A673 (cell line): ENCODE measurements around the gene EGLN3. TPM values are rescaled to one million over a fixed set of nuclear protein-coding genes. Genes with fewer than 3 reads are reported as not detected.

ENCODE experiments used
- BruUV-seq: library from RNA; stranded (reverse); fragments of 400-500 nt; replicated peaks from 2 replicates; lab custom pipeline; 2021; lab: Mats Ljungman, UMichigan
- CTCF ChIA-PET: fragments of 300-600 bp; sonication (Branson Sonifier 250); formaldehyde crosslinking; loops from one replicate; lab custom pipeline; 2022; ENCODE audit warnings: antibody characterized with exemption; lab: Charles Lee
- POLR2A ChIA-PET: fragments of 300-600 bp; sonication (Branson Sonifier 250); formaldehyde crosslinking; loops from one replicate; lab custom pipeline; 2022; ENCODE audit warnings: antibody characterized with exemption; ENCODE audit not compliant: low non-redundant PET; lab: Charles Lee
- DNase-seq: peaks from one replicate; pipeline ENCODE4 v3.0.0-alpha.2; 2015; ENCODE audit warnings: low spot score
- H3K27ac ChIP-seq: fragments of 200-600 bp; sonication (generic); 2 replicates; pipeline ENCODE4 v1.5.1; 2016; ENCODE audit warnings: mixed run types, low read depth, mild to moderate bottlenecking, mixed read lengths, antibody characterized with exemption, low read length; ENCODE audit not compliant: poor library complexity, severe bottlenecking
- H3K27me3 ChIP-seq: fragments of 200-600 bp; sonication (generic); replicated peaks from 2 replicates; pipeline ENCODE4 v1.6.1; 2017; ENCODE audit warnings: mixed run types, low read depth, mild to moderate bottlenecking, mixed read lengths, antibody characterized with exemption, low read length; ENCODE audit not compliant: insufficient read depth, poor library complexity
- H3K36me3 ChIP-seq: fragments of 200-600 bp; sonication (generic); 2 replicates; pipeline ENCODE4 v1.6.1; 2016; ENCODE audit warnings: mixed run types, mild to moderate bottlenecking, mixed read lengths, antibody characterized with exemption, low read length; ENCODE audit not compliant: insufficient read depth, poor library complexity, severe bottlenecking
- H3K4me1 ChIP-seq: fragments of 200-600 bp; sonication (generic); 2 replicates; pipeline ENCODE4 v1.6.1; 2017; ENCODE audit warnings: mixed run types, mild to moderate bottlenecking, mixed read lengths, antibody characterized with exemption, low read length; ENCODE audit not compliant: insufficient read depth, poor library complexity, severe bottlenecking
- H3K4me3 ChIP-seq: fragments of 200-600 bp; sonication (generic); 2 replicates; pipeline ENCODE4 v1.5.1; 2016; ENCODE audit warnings: low read depth, mixed run types, mild to moderate bottlenecking, mixed read lengths, low read length; ENCODE audit not compliant: poor library complexity, severe bottlenecking
- H3K9me3 ChIP-seq: fragments of 200-600 bp; sonication (generic); 2 replicates; pipeline ENCODE4 v1.6.1; 2016; ENCODE audit warnings: mixed run types, low read depth, mild to moderate bottlenecking, mixed read lengths, antibody characterized with exemption, low read length; ENCODE audit not compliant: poor library complexity, severe bottlenecking
- CTCF ChIP-seq: fragments of 300-800, 200-600 bp; sonication (generic); conservative IDR thresholded peaks from 2 replicates; pipeline ENCODE4 v1.5.1; 2017; ENCODE audit warnings: low read depth, mild to moderate bottlenecking, antibody characterized with exemption, low read length, moderate library complexity, mixed read lengths
- EZH2 ChIP-seq: fragments of 200-600 bp; sonication (generic); IDR thresholded peaks from 2 replicates; pipeline ENCODE4 v1.6.1; 2017; ENCODE audit warnings: borderline replicate concordance, low read depth, mild to moderate bottlenecking, mixed read lengths, antibody characterized with exemption, low read length; ENCODE audit not compliant: poor library complexity, severe bottlenecking
- intact Hi-C: fragments of 100-400 bp; cut with micrococcal nuclease; formaldehyde crosslinking; loops from one replicate; pipeline ENCODE4 v1.10.0; 2022; ENCODE audit not compliant: unreplicated experiment
- total RNA-seq: library from RNA; stranded (reverse); gene quantifications from 2 replicates; pipeline ENCODE4 v1.2.3, GENCODE V29; 2021

Gene EGLN3
- total RNA-seq, 1 experiment from 2014 or later: 2.4 TPM

GRCh38 chr14:33956640-33957039 is 5.8 kb upstream of the EGLN3 start:
- no TSS peak for BruUV-seq
- intact Hi-C loops: no loop called here
- CTCF ChIA-PET: no interaction called here

GRCh38 chr14:33954016-33954598 is 3.2 kb upstream of the EGLN3 start:
- ChIA-PET CTCF (no interaction called here), POLR2A (no interaction called here)
- TF ChIP-seq EZH2 (no peak), CTCF (no peak)
- no peaks in the 10 kb centered on the region for H3K36me3 ChIP-seq
- no TSS peak for BruUV-seq
- H3K27ac ChIP-seq: no peak overlapping the region
- H3K4me1 ChIP-seq: peaks cover 5% of the 10 kb centered on the region
- intact Hi-C loops: no loop called here
- H3K9me3 ChIP-seq: no peaks in the 10 kb centered on the region
- no peak overlapping the region for H3K4me3 ChIP-seq
- no peak for DNase-seq
- H3K27me3 ChIP-seq: peaks cover 16% of the 10 kb centered on the region

More at GRCh38 chr14:33956640-33957039, 5.8 kb upstream of the EGLN3 start:
- POLR2A ChIA-PET: no interaction called here
- no peaks in the 10 kb centered on the region for H3K9me3 ChIP-seq
- no peak for TF ChIP-seq CTCF
- no peak for TF ChIP-seq EZH2
- H3K27me3 ChIP-seq: no peaks in the 10 kb centered on the region
- no peaks in the 10 kb centered on the region for H3K4me1 ChIP-seq
- no peaks in the 10 kb centered on the region for H3K36me3 ChIP-seq
- no peak for DNase-seq
- H3K27ac ChIP-seq: no peak overlapping the region
- no peak overlapping the region for H3K4me3 ChIP-seq

GRCh38 chr14:33952541-33952940 is 1.7 kb upstream of the EGLN3 start:
- H3K27me3 ChIP-seq: peaks cover 28% of the 10 kb centered on the region

More at GRCh38 chr14:33952541-33952940, 1.7 kb upstream of the EGLN3 start:
- TF ChIP-seq EZH2: no peak
- TF ChIP-seq CTCF: no peak
- ChIA-PET CTCF (no interaction called here), POLR2A (no interaction called here)
- Histone ChIP-seq H3K4me3 (no peak overlapping the region), H3K27ac (no peak overlapping the region), H3K4me1 (peaks cover 5% of the 10 kb centered on the region), H3K9me3 (no peaks in the 10 kb centered on the region), H3K36me3 (no peaks in the 10 kb centered on the region)
- intact Hi-C loops: no loop called here
- DNase-seq: no peak
- no TSS peak for BruUV-seq
